Activated CD8-positive, alpha-beta memory T cell treated with anti-CD3 and anti-CD28 coated beads for 48 hours (primary cell): Measurements from ENCODE around the gene RXFP4.
"Not testable (repeated sequence)": the region's sequence is repeated elsewhere in the genome, so short reads cannot be mapped to it uniquely, and the experiment has no call there.

Source experiments
- DNase-seq, 3 experiments: peaks; one replicate each; pipeline ENCODE4 v3.0.0-alpha.2; 2020; ENCODE audit warnings: low read depth in 2 of 3, low spot score in 2 of 3

The RXFP4 gene, protein sequence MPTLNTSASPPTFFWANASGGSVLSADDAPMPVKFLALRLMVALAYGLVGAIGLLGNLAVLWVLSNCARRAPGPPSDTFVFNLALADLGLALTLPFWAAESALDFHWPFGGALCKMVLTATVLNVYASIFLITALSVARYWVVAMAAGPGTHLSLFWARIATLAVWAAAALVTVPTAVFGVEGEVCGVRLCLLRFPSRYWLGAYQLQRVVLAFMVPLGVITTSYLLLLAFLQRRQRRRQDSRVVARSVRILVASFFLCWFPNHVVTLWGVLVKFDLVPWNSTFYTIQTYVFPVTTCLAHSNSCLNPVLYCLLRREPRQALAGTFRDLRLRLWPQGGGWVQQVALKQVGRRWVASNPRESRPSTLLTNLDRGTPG

DNA sequence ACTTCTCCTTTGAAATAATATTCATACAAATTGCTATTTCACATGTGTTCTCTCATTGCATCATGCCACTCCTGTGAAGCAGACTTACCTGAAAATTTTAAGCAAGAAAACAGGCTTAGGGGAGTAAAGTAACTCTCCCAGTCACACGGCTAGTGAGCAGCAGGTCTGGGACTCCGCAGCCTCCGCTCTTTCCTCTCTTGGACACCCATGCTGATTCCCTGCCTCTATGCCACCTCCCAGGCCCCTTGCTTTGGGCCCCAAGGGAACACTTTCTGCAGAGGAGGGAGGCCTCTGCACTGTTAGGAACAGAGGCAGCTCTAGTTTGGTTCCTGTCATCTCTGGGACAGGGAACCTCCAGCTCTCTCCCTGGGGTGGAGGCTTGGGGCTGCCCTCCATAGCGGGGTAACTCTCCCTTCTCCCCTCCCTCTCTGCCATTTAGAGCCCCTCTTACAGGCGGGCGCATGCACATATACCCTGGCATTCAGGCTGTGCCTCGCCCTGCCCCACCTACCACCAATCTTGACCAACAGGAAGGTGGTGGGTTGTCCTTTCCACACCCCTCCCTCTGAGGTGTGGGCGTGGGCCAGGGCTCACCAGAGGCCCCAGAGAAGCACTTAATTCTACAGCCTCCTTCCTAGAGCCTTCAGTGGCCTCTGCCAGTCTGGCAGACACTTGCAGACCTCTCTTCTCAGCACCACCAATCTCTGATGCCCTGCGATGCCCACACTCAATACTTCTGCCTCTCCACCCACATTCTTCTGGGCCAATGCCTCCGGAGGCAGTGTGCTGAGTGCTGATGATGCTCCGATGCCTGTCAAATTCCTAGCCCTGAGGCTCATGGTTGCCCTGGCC is at the start of gene RXFP4:
Gene RXFP4, plus strand, starts transcription at position 646 of the 852 bp plus-strand sequence. Its CDS starts 72 bp downstream, at position 718.
- DNase-seq = no peak

DNA sequence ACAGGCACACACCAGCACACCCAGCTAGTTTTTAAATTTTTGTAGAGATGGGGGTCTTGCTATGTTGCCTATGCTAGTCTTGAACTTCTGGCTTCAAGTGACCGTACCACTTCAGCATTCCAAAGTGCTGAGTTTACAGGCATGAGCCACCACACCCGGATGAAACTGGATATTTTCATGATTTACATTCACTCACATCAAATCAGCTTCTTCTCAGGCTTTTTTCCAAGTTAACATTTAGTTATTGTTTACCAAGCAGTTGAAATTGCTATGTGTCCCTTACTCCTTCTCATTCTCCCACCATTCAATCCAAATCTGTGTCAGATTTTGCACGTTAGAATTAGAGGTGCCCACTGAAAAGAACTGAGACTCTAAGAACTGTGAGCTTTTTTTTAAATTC is 48.6 kb upstream of the RXFP4 start:
- no peak for DNase-seq

DNA sequence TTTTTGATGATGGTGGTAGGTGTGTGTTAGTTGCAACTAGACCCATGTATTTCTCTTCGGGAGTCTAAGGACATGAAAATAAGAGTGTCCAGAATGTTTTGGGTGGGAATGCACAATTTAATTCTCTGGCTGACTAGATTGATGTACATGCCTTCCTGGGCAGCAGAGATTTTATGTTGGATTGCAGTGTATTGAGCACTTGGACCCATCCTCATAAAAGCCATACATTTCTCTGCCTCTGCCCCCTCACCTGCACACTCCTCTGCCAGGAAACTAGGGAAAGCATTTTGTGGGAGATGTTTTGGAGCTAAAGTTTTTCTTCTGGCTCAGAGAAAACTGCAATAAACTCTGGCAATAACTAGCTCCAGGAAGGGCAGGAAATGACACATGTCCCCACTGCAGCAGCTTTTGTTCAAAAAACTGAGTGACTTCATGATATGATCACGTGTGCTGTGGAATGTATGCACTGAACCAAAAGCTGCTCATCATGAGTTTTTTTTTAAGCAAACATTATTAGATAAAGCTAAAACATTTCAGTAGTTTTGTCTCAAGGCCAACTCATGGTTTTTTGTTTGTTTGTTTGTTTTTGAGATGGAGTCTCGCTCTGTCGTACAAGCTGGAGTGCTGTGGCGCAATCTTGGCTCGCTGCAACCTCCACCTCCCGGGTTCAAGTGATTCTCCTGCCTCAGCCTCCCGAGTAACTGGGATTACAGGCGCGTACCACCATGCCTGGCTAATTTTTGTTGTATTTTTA is 47.9 kb upstream of the RXFP4 start:
- no peak for DNase-seq

DNA sequence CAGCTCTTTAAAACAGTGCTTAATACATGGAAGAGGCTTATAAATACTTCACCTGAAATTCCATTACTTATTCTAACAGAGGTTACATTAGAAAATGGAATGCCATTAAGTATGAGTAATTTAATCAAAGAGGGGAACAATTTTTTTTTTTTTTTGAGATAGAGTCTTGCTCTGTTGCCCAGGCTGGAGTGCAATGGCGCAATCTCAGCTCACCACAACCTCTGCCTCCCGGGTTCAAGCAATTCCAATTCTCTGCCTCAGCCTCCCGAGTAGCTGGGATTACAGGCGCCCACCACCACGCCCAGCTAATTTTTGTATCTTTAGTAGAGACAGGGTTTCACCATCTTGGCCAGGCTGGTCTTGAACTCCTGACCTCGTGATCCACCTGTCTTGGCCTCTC is 45.8 kb upstream of the RXFP4 start:
- DNase-seq = not testable (repeated sequence)

DNA sequence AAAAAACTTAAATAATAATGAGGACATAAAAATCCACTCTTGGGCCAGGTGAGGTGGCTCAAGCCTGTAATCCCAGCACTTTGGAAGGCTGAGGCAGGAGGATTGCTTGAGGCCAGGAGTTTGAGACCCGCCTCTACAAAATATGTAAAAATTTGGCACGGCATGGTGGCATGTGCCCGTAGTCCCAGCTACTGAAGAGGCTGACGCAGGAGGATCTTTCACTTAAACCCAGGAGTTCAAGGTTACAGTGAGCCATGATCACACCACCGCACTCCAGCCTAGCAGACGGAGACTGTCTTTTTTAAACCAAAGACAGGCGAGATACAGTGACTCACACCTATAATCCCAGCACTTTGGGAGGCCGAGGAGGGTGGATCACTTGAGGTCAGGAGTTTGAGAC is 45.0 kb upstream of the RXFP4 start:
- DNase-seq = not testable (repeated sequence)

DNA sequence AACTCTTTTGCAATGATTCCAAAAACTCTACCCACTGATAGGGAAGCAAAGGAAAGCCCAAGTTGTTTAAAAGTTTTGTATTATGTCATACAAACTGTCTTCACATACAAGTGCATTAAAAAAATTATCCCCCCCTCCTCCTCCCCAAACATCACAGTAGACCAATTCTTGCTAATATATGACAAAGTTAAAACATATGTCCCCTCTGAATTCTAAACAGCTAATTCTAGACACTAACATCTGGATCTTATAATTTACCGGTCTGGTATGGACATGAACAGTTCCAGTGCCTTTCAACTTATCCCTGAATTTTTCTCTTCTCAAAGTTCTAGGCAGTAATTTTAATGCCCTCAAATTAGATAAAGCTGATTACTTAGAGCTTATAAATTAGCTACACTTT is 43.7 kb upstream of the RXFP4 start:
- DNase-seq = no peak

DNA sequence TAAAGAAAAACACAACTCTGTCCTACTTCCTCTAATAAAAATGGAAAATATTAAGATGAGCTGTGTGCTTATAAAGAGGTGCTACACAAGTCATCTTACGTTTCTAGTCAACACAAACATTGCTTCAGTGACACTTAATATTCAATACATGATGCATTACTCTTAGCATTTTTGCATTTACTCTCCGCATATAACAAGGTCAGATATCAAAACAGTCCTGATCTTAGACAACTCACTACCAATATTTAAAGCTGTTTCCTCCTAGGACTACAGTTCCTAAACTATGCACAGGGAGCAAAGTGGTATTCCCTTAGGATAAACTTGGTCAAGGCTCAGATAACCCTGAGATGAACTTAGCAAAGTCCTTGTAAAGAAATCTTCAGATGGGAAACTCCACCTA is 42.5 kb upstream of the RXFP4 start:
- DNase-seq = no peak

DNA sequence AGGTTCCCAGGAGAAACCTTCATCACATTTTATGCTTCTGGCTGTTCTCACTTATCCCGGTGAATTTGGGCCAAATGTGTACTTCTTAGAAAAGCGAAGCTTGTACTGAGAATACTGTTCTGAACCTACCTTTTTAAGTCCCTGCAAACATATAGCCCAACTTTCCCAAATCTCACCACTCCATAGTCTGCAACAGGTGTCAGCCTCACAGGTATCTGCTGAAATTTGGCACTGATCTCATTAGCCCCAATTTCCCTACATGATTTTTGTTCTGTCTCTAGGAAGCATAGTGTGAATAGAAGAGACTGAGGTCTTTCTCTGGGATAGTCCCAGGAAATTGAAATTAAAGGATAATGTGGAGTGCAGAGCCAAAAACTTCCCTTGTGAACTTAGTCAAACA is 41.8 kb upstream of the RXFP4 start:
- DNase-seq = no peak

DNA sequence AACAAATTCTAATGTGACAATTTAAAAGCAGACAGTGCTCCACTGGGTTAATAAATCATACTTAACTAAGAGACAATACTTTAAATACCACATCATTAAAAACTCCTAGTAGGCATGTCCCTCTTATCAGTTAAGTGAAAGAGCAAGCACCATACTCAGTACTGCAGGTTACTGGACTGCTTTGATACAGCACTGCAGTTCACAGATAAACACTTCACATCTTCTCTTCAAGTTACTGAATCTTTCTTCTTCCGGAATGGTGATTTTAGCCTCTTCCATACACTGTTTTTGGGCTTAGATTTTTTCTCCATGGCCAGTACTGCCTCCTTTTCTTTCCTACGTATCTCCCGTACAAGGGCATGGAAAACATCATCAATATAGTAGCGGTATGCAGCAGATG is 41.3 kb upstream of the RXFP4 start:
- DNase-seq = no peak

DNA sequence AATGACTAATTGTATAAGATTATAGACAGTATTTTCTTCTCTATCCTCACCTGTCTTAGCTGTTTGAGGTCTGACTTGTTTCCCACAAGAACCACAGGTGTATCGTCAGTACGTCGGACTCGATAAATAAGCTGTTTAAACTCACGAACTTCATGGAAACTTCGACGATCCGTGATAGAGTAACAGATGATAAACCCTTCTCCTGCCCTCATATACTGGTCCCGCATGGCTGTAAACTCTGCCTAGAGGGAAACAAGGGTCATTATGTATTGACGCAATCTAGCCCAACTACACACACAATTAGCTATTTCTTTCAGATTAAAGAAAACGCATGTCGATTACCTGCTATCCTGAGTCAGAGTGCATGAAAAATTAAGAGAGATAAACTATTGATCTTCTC is 37.2 kb upstream of the RXFP4 start:
- DNase-seq = no peak

DNA sequence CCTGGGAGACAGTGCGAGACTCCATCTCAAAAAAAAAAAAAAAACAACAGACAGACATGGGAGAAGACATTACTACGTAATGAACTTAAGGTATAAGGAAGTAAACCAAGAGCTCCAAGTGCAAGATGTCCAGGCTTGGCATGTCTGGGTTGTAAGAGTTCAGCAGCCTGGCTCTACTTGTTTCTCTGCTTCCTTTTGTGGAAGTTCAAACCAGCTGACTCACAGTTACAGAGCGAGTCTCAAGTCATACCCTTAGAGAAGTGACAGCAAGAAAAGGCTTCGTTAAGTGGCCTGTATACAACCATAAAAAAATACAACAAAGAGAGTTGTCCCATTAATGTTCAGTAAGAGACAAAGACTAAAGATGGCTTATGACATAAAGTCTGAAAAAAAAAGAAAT is 31.5 kb upstream of the RXFP4 start:
- DNase-seq = no peak

DNA sequence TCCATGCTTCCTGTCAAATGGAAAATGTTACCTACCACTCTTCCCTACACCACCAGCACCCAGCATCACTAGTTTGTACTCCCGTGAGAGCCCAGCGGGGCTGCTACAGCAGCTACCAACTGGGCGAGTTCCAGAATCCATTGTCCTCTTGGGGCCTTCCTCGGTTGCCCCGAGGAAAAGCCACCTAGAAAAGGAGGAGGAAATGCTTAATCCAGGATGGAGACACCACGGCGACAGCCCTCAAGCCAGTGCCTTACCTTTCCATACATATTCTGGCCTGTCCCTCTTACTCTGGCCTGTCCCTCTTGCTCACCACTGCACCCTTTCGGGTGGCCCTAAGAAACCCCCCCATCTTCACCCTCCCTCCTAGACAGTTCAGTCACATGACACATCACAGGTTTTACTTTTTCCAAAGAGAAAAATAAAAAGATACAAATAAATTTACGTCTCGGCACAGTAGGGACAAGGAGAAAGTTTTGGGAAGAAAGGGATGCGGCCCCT is 30.8 kb upstream of the RXFP4 start:
- no peak for DNase-seq

DNA sequence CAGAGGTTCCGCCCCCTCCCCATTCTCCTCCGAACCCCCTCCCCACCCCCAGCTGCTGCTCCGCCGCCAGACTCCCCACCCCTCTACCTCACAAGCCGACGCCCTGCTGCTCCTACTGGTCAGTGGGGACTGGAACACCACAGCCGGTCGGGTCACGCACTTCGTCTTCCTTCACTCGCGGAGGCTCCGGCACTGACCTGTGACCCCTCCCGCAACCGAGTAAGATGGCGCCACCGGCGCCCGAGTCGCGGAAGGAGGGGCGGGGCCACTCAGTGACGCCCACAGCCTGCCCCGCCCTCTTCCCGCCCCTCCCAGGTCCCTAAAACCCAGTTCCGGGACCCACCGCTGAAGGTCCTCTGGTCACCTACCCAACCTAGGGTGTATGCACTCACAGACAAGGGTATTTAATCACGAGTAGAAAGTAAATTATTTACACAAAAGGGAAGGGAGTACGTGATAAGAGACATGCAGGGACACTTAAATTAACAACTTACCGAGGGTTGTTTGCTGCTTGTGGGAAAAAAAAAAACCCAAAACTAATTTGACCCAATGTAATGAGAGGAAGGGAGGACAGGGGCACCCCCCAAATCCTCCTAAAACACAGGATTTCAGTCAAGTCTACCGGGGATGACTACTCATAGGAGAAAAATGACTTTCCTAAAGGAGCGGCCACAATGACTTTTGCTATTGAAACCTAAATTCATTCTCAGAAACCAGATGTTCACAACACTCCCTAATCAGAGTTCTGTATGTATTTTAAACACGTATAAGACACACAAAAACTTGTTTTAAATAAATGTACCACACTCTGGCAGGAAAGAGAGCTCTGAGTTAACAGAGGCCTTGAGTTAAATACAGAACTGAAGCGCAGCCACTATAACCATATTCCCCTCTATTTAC is 30.0 kb upstream of the RXFP4 start, which contains the start of gene RIT1:
Gene RIT1, minus strand, starts transcription at position 194 of the 900 bp plus-strand sequence. CDS start 588 bp downstream, outside the sequence.
- DNase-seq = peak; percentile 68 to 76 (median 74)

DNA sequence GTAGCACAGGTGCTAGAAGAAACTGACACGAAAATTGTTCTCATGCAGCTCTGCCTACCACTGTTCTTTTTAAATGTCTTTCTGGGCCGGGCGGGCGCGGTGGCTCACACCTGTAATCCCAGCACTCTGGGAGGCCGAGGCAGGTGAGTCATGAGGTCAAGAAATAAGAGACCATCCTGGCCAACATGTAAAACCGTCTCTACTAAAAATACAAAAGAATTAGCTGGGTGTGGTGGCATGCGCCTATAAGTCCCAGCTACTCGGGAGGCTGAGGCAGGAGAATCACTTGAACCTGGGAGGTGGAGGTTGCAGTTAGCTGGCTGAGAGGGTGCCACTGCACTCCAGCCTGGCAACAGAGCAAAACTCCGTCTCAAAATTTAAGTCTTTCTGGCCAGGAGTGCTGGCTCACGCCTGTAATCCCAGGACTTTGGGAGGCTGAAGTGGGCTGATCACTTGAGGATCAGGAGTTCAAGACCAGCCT is 29.3 kb upstream of the RXFP4 start:
- no peak for DNase-seq

DNA sequence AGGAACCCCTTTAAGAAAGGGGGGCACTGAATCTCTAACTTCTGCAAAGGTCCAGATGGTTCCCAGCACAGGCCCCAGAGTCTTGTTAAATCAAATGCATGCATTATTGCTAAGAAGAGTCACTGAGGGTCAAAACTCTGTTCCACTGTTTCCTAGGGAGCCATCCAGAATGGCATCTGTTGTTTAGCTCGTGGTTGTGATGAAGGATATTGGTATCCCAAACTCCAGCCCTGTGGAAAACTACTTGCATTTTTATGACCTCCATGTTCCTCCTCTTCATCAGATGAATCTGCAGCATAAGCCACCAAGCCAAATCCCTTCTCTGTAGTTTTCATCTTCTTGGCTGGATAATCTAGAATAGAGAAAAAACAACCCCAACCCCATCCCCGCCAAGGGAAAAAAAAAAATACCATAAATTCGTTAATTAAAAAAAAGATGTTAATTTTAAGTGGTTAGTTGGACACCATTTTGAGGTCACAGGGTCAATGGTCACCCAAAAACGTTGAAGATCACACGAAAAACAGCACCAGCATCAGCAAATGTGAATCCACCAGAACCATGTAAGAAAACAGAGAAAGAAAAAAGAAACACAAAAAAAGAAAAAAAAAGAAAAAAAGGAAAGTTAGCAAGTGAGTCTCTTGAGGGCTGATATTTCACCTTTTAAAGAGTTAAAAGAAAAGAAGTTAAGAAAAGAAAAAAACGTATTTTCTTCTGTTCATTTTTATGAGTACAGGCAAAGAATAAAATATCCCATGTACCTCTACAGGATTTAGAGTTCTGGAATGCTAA is 27.3 kb upstream of the RXFP4 start:
- DNase-seq = no peak

DNA sequence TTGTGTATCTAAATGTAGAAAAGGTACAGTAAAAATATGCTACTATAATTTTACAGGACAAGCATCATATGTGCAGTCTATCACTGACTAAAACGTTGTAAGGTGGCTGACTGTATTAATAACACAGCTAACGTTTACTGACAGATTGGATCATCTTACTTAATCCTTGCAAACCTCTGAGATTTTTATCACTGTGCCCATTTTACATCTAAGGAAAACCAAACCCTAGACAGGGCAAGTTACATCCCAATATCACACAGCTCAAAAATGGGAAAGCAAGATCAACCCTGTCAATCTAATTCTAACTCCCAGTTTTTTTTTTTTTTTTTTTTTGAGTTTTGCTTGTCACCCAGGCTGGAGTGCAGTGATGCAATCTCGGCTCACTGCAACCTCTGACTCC is 22.8 kb upstream of the RXFP4 start:
- DNase-seq = no peak

DNA sequence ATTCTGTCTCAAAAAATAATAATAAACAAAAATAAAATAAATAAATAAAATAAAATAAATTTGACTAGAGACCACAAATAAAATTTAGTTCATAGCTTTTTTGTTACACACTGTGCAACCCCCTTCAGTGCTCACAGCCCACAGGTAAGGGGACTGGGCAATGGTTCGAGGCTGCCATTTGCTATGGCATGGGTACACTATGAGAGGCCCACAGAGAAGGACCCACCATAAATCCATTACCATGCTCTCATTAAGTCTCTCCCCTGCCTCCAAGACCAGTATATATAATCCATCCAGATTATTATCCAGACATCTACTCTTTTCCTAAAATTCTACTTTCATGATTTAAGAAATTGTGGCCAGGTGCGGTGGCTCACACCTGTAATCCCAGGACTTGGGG is 21.6 kb upstream of the RXFP4 start:
- DNase-seq = no peak

DNA sequence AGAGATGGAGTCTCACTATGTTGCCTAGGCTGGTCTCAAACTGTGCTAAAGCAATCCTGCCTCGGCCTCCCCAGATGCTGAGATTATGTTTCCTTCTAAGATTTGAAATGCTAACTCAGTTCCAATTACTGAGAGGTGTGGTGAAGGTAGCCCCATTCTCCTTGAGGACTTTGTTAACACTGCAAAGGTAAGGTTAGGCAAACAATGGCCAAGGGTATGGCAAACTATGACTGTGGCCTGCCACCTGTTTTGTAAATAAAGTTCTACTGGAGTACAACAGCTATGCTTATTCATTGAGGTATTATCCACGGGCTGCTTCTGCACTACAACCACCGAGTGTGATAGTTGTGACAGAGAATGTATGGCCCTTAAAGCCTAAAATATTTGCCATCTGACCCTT is 20.7 kb upstream of the RXFP4 start:
- DNase-seq = no peak

DNA sequence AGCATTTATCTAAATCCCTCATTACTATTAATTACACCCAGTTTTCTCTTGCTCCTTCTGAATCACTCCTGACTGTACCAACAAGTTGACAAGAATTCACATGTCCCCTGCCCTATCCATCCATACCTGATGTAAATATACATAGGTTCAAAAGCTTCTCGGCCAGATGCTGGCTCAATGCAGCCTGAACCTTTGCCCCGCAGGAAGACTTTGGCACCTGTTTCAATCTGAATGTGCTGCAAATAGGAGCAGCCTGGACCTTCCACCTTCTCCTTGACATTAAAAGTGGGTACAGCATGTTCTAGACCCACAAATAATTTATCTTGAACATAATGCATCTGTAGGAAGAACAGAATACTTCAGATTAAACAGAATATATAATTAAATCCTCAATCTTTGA is 15.9 kb upstream of the RXFP4 start:
- no peak for DNase-seq
